Karpas-422 (cell line): Measurements from ENCODE around the gene RPGRIP1. TPM values are rescaled to one million over a fixed set of nuclear protein-coding genes. Genes with fewer than 3 reads are reported as not detected.
A peak's percentile ranks its signal among the peaks of the same experiment; 100 is the strongest.

Source experiments
- DNase-seq: peaks from one replicate; pipeline ENCODE4 v3.0.0-alpha.2; 2015
- H2AFZ ChIP-seq: fragments of 200-600 bp; sonication (generic); 2 replicates; pipeline ENCODE4 v1.6.1; 2014; ENCODE audit warnings: antibody characterized with exemption, low read length, mixed read lengths
- H3K27ac ChIP-seq: fragments of 200-600 bp; sonication (generic); 2 replicates; pipeline ENCODE4 v1.5.1; 2014; ENCODE audit warnings: mild to moderate bottlenecking, low read length, moderate library complexity
- H3K27me3 ChIP-seq: fragments of 200-600 bp; sonication (generic); 2 replicates; pipeline ENCODE4 v1.6.1; 2014; ENCODE audit warnings: low read length, mixed read lengths
- H3K36me3 ChIP-seq: fragments of 200-600 bp; sonication (generic); 2 replicates; pipeline ENCODE4 v1.6.1; 2014; ENCODE audit warnings: low read length, mixed read lengths; ENCODE audit not compliant: insufficient read depth
- H3K4me1 ChIP-seq: fragments of 200-600 bp; sonication (generic); 2 replicates; pipeline ENCODE4 v1.6.1; 2014; ENCODE audit warnings: mild to moderate bottlenecking, low read length, mixed read lengths
- H3K4me2 ChIP-seq: fragments of 200-600 bp; sonication (generic); 2 replicates; pipeline ENCODE4 v1.6.1; 2014; ENCODE audit warnings: low read length, low read depth, mild to moderate bottlenecking; ENCODE audit not compliant: poor library complexity, severe bottlenecking
- H3K4me3 ChIP-seq: fragments of 200-600 bp; sonication (generic); 2 replicates; pipeline ENCODE4 v1.5.1; 2014; ENCODE audit warnings: mild to moderate bottlenecking, antibody characterized with exemption, low read length, mixed read lengths
- H3K79me2 ChIP-seq: fragments of 200-600 bp; sonication (generic); 2 replicates; pipeline ENCODE4 v1.6.1; 2014; ENCODE audit warnings: mild to moderate bottlenecking, low read length, mixed read lengths
- H3K9ac ChIP-seq: fragments of 200-600 bp; sonication (generic); 2 replicates; pipeline ENCODE4 v1.6.0; 2014; ENCODE audit warnings: low read length
- H3K9me2 ChIP-seq: fragments of 200-600 bp; sonication (generic), shearing (Covaris generic); replicated peaks from 2 replicates; pipeline ENCODE4 v1.6.0; 2014; ENCODE audit warnings: mild to moderate bottlenecking, low read length, moderate library complexity; ENCODE audit not compliant: insufficient read depth
- H3K9me3 ChIP-seq: fragments of 300-700, 200-600 bp; sonication (generic); 2 replicates; pipeline ENCODE4 v1.6.1; 2014; ENCODE audit warnings: low read length, mixed read lengths
- H4K20me1 ChIP-seq: fragments of 200-600 bp; sonication (generic); 2 replicates; pipeline ENCODE4 v1.6.1; 2014; ENCODE audit warnings: mild to moderate bottlenecking, antibody characterized with exemption, low read length, low read depth; ENCODE audit not compliant: insufficient read depth
- total RNA-seq: library from RNA; depleted of rRNA; stranded (reverse); fragments of >200 nt; shearing (Covaris generic); gene quantifications from 2 replicates; pipeline ENCODE4 v1.2.3, GENCODE V29; 2014; ENCODE audit warnings: low replicate concordance

Gene RPGRIP1
- total RNA-seq, 1 experiment from 2014 or later = not detected

- Histone ChIP-seq H3K9me2 (no peaks in the 10 kb centered on the region), H3K4me3 (no peak overlapping the region), H3K9ac (no peak overlapping the region), H3K27me3 (no peaks in the 10 kb centered on the region), H3K4me1 (peaks cover 14% of the 10 kb centered on the region; the same call in 1 of the 2 replicates), H2AFZ (no peak overlapping the region), H3K79me2 (peaks cover 100% of the 10 kb centered on the region), H3K36me3 (peaks cover 84% of the 10 kb centered on the region), H3K9me3 (no peaks in the 10 kb centered on the region), H3K4me2 (no peak overlapping the region), H4K20me1 (peaks cover 96% of the 10 kb centered on the region), H3K27ac (no peak overlapping the region)
- DNase-seq = peak; percentile 74
These were observed 38.6 kb upstream of the RPGRIP1 start for GRCh38 chr14:21241218-21241819.

GRCh38 chr14:21244544-21244943, 35.3 kb upstream of the RPGRIP1 start:
- Histone ChIP-seq H2AFZ (no peak overlapping the region), H3K9ac (no peak overlapping the region), H4K20me1 (peaks cover 96% of the 10 kb centered on the region), H3K27me3 (no peaks in the 10 kb centered on the region), H3K4me1 (peaks cover 9% of the 10 kb centered on the region; the same call in 1 of the 2 replicates), H3K4me2 (no peak overlapping the region), H3K27ac (no peak overlapping the region), H3K4me3 (no peak overlapping the region), H3K9me2 (no peaks in the 10 kb centered on the region), H3K79me2 (peaks cover 100% of the 10 kb centered on the region), H3K36me3 (peaks cover 84% of the 10 kb centered on the region), H3K9me3 (no peaks in the 10 kb centered on the region)
- no peak for DNase-seq

- no peaks in the 10 kb centered on the region for H3K9me3 ChIP-seq
- H3K4me2 ChIP-seq = no peak overlapping the region
- no peak overlapping the region for H3K4me3 ChIP-seq
- DNase-seq = no peak
- H2AFZ ChIP-seq = no peak overlapping the region
- peaks cover 96% of the 10 kb centered on the region for H4K20me1 ChIP-seq
- peaks cover 6% of the 10 kb centered on the region; the same call in 1 of the 2 replicates for H3K4me1 ChIP-seq
- H3K79me2 ChIP-seq = peaks cover 100% of the 10 kb centered on the region
- H3K27me3 ChIP-seq = no peaks in the 10 kb centered on the region
- H3K27ac ChIP-seq = no peak overlapping the region
- peaks cover 84% of the 10 kb centered on the region for H3K36me3 ChIP-seq
- no peak overlapping the region for H3K9ac ChIP-seq
- H3K9me2 ChIP-seq = no peaks in the 10 kb centered on the region
These were observed 34.1 kb upstream of the RPGRIP1 start for GRCh38 chr14:21245813-21246212.

GRCh38 chr14:21248338-21248737, 31.5 kb upstream of the RPGRIP1 start:
- no peak overlapping the region for H3K9ac ChIP-seq
- H3K4me3 ChIP-seq = no peak overlapping the region
- no peak overlapping the region for H3K4me2 ChIP-seq
- H3K36me3 ChIP-seq = peaks cover 88% of the 10 kb centered on the region
- no peak overlapping the region for H3K27ac ChIP-seq
- H3K9me3 ChIP-seq = no peaks in the 10 kb centered on the region
- H3K9me2 ChIP-seq = no peaks in the 10 kb centered on the region
- no peak for DNase-seq
- peaks cover 4% of the 10 kb centered on the region; the same call in 1 of the 2 replicates for H3K4me1 ChIP-seq
- no peak overlapping the region for H2AFZ ChIP-seq
- H4K20me1 ChIP-seq = peaks cover 92% of the 10 kb centered on the region
- no peaks in the 10 kb centered on the region for H3K27me3 ChIP-seq
- peaks cover 100% of the 10 kb centered on the region for H3K79me2 ChIP-seq

- Histone ChIP-seq H3K9ac (no peak overlapping the region), H3K27me3 (no peaks in the 10 kb centered on the region), H3K9me2 (no peaks in the 10 kb centered on the region), H3K4me1 (peaks cover 4% of the 10 kb centered on the region; the same call in 1 of the 2 replicates), H3K27ac (no peak overlapping the region), H3K9me3 (no peaks in the 10 kb centered on the region), H2AFZ (no peak overlapping the region), H3K4me2 (no peak overlapping the region), H3K36me3 (peaks cover 90% of the 10 kb centered on the region), H3K4me3 (no peak overlapping the region), H4K20me1 (peaks cover 94% of the 10 kb centered on the region), H3K79me2 (peaks cover 100% of the 10 kb centered on the region)
- DNase-seq = no peak
These were observed 31.0 kb upstream of the RPGRIP1 start for GRCh38 chr14:21248739-21249411.

- no peak overlapping the region for H3K4me2 ChIP-seq
- no peak for DNase-seq
- H3K36me3 ChIP-seq = peaks cover 93% of the 10 kb centered on the region
- peaks cover 95% of the 10 kb centered on the region for H4K20me1 ChIP-seq
- H2AFZ ChIP-seq = no peak overlapping the region
- H3K4me3 ChIP-seq = no peak overlapping the region
- H3K79me2 ChIP-seq = peaks cover 100% of the 10 kb centered on the region
- no peaks in the 10 kb centered on the region for H3K9me3 ChIP-seq
- H3K4me1 ChIP-seq = no peaks in the 10 kb centered on the region; the same call in 1 of the 2 replicates
- H3K9me2 ChIP-seq = no peaks in the 10 kb centered on the region
- no peak overlapping the region for H3K9ac ChIP-seq
- H3K27me3 ChIP-seq = no peaks in the 10 kb centered on the region
- H3K27ac ChIP-seq = no peak overlapping the region
These were observed 28.7 kb upstream of the RPGRIP1 start for GRCh38 chr14:21251215-21251614.

- H3K9me2 ChIP-seq = no peaks in the 10 kb centered on the region
- H4K20me1 ChIP-seq = peaks cover 95% of the 10 kb centered on the region
- H3K79me2 ChIP-seq = peaks cover 100% of the 10 kb centered on the region
- no peaks in the 10 kb centered on the region for H3K27me3 ChIP-seq
- no peak overlapping the region for H3K4me2 ChIP-seq
- peaks cover 94% of the 10 kb centered on the region for H3K36me3 ChIP-seq
- DNase-seq = no peak
- H3K9me3 ChIP-seq = no peaks in the 10 kb centered on the region
- H3K4me3 ChIP-seq = no peak overlapping the region
- no peaks in the 10 kb centered on the region; the same call in 1 of the 2 replicates for H3K4me1 ChIP-seq
- H2AFZ ChIP-seq = no peak overlapping the region
- H3K27ac ChIP-seq = no peak overlapping the region
- no peak overlapping the region for H3K9ac ChIP-seq
These were observed 27.7 kb upstream of the RPGRIP1 start for GRCh38 chr14:21252149-21252548.

- no peaks in the 10 kb centered on the region for H3K27me3 ChIP-seq
- H3K4me1 ChIP-seq = no peaks in the 10 kb centered on the region
- DNase-seq = no peak
- no peaks in the 10 kb centered on the region for H3K9me2 ChIP-seq
- H3K4me2 ChIP-seq = no peak overlapping the region
- no peak overlapping the region for H2AFZ ChIP-seq
- peaks cover 85% of the 10 kb centered on the region for H3K36me3 ChIP-seq
- H3K9me3 ChIP-seq = no peaks in the 10 kb centered on the region
- peaks cover 88% of the 10 kb centered on the region for H4K20me1 ChIP-seq
- H3K9ac ChIP-seq = no peak overlapping the region
- peaks cover 95% of the 10 kb centered on the region for H3K79me2 ChIP-seq
- H3K4me3 ChIP-seq = no peak overlapping the region
- no peak overlapping the region for H3K27ac ChIP-seq
These were observed 24.3 kb upstream of the RPGRIP1 start for GRCh38 chr14:21255385-21256101.
